GM10248 (cell line): ENCODE results near the gene PROCA1.

ENCODE experiments used
- CTCF ChIA-PET: fragments of 300-600 bp; sonication (Branson Sonifier 250); formaldehyde crosslinking; extraction: SDS; loops from one replicate; lab custom pipeline; 2021; ENCODE audit warnings: antibody characterized with exemption; lab: Yijun Ruan, JAX
- POLR2A ChIA-PET: fragments of 350-650 bp; sonication (Branson Sonifier 250); formaldehyde crosslinking; extraction: SDS; loops from one replicate; lab custom pipeline; 2020; ENCODE audit warnings: antibody characterized with exemption; lab: Yijun Ruan, JAX
- DNase-seq: peaks from one replicate; pipeline ENCODE4 v3.0.0; 2012; ENCODE audit errors: extremely low spot score
- TF ChIP-seq, protein P1 (sequence below): IDR thresholded peaks from 2 replicates; pipeline ENCODE4 v1.5.1; 2012; ENCODE audit warnings: mild to moderate bottlenecking, low read depth; ENCODE audit errors: extremely low read depth, missing control alignments, control extremely low read depth

The PROCA1 gene

DNA sequence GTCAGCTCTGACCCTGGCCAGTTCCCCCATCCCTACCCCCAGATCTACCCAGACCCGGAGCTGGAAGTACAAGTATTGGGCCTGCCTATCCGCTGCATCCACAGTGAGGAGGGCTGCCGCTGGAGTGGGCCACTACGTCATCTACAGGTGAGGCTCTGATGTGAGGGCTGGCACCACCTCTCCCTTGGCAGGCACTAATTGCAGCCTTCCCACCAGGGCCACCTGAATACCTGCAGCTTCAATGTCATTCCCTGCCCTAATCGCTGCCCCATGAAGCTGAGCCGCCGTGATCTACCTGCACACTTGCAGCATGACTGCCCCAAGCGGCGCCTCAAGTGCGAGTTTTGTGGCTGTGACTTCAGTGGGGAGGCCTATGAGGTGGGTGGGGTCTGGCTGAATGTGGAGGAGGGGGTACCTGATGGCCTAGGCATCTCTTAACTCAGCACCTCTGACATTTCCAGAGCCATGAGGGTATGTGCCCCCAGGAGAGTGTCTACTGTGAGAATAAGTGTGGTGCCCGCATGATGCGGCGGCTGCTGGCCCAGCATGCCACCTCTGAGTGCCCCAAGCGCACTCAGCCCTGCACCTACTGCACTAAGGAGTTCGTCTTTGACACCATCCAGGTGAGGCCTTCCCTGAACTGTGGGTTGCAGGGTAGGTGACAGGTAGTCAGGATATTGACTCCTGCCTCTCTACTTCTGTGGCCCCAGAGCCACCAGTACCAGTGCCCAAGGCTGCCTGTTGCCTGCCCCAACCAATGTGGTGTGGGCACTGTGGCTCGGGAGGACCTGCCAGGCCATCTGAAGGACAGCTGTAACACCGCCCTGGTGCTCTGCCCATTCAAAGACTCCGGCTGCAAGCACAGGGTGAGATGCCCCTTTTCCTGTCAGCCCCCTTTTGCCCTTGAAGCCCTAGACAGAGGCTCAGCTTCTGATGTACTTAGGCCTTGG lies 36.4 kb upstream of the PROCA1 start:
- ChIA-PET POLR2A (interaction anchor here (1.2 to 5.4 kb wide), 3 partner anchors 13 to 20 kb away, joined by 5 to 90 read pairs (median 42); partner anchors contain the start of genes NEK8 and TLCD1), CTCF (interaction anchor here (0.7 to 16.2 kb wide), 6 partner anchors 10 to 197 kb away, joined by 3 to 472 read pairs (median 19); partner anchors contain the start of genes NEK8 and TLCD1)
- DNase-seq = no peak
- TF ChIP-seq, protein P1, sequence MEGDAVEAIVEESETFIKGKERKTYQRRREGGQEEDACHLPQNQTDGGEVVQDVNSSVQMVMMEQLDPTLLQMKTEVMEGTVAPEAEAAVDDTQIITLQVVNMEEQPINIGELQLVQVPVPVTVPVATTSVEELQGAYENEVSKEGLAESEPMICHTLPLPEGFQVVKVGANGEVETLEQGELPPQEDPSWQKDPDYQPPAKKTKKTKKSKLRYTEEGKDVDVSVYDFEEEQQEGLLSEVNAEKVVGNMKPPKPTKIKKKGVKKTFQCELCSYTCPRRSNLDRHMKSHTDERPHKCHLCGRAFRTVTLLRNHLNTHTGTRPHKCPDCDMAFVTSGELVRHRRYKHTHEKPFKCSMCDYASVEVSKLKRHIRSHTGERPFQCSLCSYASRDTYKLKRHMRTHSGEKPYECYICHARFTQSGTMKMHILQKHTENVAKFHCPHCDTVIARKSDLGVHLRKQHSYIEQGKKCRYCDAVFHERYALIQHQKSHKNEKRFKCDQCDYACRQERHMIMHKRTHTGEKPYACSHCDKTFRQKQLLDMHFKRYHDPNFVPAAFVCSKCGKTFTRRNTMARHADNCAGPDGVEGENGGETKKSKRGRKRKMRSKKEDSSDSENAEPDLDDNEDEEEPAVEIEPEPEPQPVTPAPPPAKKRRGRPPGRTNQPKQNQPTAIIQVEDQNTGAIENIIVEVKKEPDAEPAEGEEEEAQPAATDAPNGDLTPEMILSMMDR = no peak

DNA sequence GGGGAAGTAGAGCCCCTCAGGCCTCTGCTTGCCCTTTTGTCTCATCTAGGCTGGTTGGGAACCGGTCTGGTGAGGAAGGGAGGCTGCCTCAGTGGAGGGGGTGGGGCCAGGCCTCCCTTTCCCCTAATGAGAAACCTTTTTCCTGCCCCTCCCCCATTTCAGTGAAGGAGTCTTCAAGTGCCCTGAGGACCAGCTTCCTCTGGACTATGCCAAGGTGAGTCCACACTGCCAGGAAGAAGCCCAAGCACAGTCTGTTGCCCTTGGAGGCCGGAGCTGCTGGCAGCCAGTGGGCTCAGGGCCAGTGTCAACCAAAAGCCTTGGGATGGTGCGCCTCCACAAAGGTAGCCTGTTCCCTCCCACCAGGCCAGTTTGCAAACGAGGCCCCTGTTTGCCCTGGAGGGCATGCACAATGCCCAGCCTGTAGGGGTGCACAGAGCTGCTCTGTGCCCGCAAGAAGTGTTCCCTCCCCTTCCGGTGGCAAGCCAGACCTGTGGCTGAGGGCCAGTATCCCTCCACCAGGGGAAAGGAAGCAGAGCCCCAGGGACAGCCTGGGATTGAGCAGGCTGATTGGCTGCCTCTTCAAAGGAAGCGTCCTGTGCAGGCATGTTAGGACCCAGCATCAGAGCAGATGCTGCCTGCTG lies 35.5 kb upstream of the PROCA1 start:
- no peak for DNase-seq

DNA sequence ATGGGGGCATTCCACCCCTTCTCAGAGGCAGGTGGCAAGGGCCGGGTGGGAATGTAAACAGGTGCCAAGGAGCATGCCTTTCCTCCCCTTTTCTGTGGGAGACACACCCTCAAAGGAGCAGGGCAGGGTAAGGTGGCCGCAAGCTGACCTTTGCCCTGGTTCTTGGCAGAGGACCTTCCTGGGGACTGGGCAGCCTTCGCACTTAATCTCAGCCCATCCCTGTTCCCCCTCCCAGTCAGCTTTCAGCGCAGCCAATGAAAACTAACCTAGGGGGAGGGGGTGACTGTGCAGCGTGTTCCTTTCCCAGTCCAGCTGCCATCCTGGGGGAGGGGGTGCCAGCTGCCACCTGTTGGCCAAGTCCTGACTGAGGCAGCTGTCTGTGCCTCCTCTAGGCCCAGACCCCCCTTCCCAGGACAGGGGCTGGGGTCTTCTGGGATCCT lies 34.9 kb upstream of the PROCA1 start:
- no peak for DNase-seq
- POLR2A ChIA-PET = interaction anchor here (4.4 kb wide), 1 partner anchor 19 kb away, joined by 42 read pairs; the partner anchor contains the start of genes NEK8 and TLCD1
- TF ChIP-seq, protein P1 = no peak
- CTCF ChIA-PET = interaction anchor here (1.0 to 16.2 kb wide), 6 partner anchors 16 to 156 kb away, joined by 3 to 472 read pairs (median 4); partner anchors contain the start of genes DHRS13, NEK8, RPL23A and TLCD1

More for the DNA sequence above, 35.5 kb upstream of the PROCA1 start:
- TF ChIP-seq, protein P1 = no peak
- ChIA-PET CTCF (interaction anchor here (1.0 to 16.2 kb wide), 4 partner anchors 16 to 38 kb away, joined by 3 to 472 read pairs (median 106); partner anchors contain the start of genes NEK8, RPL23A and TLCD1), POLR2A (interaction anchor here (4.4 kb wide), 1 partner anchor 20 kb away, joined by 42 read pairs; the partner anchor contains the start of genes NEK8 and TLCD1)

DNA sequence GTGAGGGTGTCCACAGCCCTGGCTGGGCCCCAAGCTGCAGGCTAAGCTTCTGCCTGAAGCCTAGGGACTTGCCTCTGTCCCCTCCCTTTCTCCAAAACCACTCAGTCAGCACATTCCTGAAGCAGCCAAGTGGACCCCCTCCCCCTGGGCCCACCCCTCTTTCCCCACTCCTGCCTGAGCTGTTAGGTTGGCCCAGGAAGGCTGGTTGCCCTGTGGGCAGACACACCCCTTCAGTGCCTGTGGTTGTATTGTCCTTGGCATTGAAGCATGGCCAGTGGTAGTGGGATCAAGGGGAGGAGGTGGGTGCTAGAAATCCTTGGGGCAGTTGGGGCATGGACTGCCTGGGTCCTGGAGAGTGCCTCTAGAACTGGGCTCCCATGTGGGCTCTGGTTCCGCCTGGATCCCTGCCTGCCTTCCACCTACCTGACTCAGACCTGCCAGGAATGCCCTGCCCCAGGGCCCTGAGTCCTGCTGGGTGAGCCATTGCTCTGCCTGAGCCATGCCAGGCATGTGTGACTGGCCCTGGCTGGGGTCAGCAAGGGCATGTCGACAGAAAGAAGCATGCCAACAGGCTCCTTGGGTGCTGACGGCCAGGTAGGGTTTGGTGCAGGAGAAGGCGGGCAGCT lies 34.2 kb upstream of the PROCA1 start:
- ChIA-PET POLR2A (interaction anchor here (0.6 to 4.4 kb wide), 4 partner anchors 13 to 306 kb away, joined by 3 to 42 read pairs (median 6); partner anchors contain the start of genes NEK8, RPL23A and TLCD1), CTCF (interaction anchor here (1.4 to 16.2 kb wide), 5 partner anchors 17 to 157 kb away, joined by 3 to 472 read pairs (median 5); partner anchors contain the start of genes DHRS13, NEK8 and TLCD1)
- TF ChIP-seq, protein P1 = no peak
- DNase-seq = no peak

DNA sequence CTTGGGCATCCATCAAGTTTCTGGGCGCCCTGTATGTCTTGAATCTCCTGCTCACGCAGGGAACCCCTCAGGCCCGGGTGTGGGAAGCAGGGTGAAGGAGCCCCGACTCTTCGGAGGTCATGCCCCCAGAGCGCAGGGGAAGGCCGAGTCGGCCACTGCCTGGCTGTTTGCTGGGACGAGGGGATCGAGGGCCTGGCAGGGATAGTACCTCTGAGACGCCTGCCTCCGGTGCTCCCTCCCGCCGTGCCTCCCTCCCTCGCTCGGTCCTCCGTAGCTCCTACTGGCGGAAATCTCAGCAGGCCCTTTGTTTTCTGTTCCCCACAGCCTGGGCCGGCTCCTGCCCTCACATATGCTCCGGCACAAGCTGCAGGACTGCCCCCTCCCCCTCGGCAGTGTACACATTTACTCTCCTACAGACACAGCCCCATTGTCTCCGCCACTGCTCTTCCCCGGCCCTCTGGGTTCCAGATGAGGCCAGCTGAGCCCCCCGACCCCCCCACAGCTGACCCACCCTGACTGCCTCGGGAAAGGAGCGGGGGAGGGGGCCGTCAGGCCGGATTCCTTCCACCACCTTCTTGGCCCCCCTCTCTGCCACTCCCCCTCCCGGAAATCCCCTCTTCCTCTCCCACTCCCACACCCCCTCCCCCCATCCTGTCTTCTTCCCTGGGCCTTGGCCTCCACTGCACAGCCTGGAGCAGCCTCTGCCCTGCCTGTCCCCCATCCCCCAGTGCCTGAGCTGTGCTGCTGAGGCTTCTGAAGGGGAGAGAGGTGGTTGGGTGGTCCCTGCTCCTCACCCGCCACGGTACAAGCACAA lies 33.5 kb upstream of the PROCA1 start:
- POLR2A ChIA-PET = interaction anchor here (0.6 to 4.4 kb wide), 6 partner anchors 9 to 162 kb away, joined by 3 to 42 read pairs (median 6); partner anchors contain the start of genes NEK8, RPL23A and TLCD1
- DNase-seq = no peak
- TF ChIP-seq, protein P1 = no peak
- CTCF ChIA-PET = interaction anchor here (1.5 to 16.2 kb wide), 4 partner anchors 18 to 158 kb away, joined by 3 to 472 read pairs (median 108); partner anchors contain the start of genes DHRS13, NEK8 and TLCD1
